Lower leg skin (tissue), 3 donors: ENCODE data around the gene DCLK2.

Experiments
- CTCF ChIP-seq, 3 donors: fragments of 450-650 bp; IDR thresholded peaks; one replicate each; pipeline ENCODE4 v1.5.1; 2016; ENCODE audit warnings: antibody characterized with exemption in 3 of 3, mild to moderate bottlenecking in 3 of 3, moderate library complexity in 2 of 3
- POLR2A ChIP-seq, 2 donors: fragments of 450-650 bp; IDR thresholded peaks; one replicate each; pipeline ENCODE4 v1.6.1; 2016 to 2017; ENCODE audit warnings: antibody characterized with exemption in 2 of 2, mild to moderate bottlenecking in 1 of 2, moderate library complexity in 1 of 2

GRCh38 chr4:150247184-150247583, 168.9 kb downstream of the DCLK2 start:
- TF ChIP-seq CTCF (IDR thresholded peaks at IDR 0.05) (no peak), POLR2A (IDR thresholded peaks at IDR 0.05) (no peak)
